ENCODE results near the gene MEGF11.
"Not testable (repeated sequence)": the region's sequence is repeated elsewhere in the genome, so short reads cannot be mapped to it uniquely, and the experiment has no call there.

Gene MEGF11

DNA sequence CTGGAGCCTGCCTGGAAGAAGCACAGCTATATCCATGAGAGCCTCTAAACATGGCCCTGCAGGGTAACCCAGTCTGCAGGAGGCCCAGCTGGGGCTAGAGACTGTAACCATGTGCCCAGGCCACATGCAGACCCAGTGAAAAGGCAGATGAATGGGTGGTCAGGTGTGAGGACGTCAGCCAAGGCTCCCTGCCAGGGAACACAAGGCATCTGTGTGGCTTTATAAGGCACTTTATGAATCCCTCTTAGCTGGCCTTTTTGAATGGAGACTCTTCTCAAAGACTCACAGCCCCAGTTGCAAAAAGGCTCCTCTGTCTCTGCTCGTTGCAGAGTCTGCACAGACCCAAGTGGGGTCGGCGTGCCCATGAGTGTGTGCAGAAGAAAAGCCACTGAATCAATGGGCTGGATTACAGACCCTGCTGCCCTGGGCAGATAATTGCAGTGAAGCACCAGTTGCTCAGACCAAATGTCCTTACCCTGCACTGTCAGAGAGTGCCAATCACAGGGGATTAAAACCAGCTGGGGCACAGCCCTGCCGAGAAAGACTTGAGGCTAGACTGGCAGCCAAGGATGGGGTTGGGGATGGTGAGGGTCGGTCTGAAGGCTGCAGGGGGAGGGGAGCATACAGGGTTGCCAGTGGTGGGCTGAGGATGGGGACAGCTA is 230.1 kb downstream of the MEGF11 start:
- no peak for DNase-seq

DNA sequence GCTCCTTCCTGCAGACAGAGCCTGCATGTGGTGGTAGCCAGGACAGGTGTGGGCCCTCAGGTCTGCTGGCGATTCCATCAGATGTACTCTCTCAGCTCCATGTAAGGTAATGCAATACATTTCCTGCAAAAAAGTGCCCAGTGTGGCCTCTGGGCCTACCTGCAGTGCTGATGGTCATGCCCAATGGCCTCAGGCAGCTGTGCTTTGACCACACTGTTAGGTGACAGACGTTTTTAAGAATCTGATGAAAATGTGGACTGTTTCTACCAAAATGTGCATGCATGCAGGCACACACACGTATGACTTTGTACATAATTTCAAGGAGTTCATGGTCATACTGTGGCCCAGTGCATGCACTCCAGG is 231.4 kb downstream of the MEGF11 start:
- no peak for DNase-seq

DNA sequence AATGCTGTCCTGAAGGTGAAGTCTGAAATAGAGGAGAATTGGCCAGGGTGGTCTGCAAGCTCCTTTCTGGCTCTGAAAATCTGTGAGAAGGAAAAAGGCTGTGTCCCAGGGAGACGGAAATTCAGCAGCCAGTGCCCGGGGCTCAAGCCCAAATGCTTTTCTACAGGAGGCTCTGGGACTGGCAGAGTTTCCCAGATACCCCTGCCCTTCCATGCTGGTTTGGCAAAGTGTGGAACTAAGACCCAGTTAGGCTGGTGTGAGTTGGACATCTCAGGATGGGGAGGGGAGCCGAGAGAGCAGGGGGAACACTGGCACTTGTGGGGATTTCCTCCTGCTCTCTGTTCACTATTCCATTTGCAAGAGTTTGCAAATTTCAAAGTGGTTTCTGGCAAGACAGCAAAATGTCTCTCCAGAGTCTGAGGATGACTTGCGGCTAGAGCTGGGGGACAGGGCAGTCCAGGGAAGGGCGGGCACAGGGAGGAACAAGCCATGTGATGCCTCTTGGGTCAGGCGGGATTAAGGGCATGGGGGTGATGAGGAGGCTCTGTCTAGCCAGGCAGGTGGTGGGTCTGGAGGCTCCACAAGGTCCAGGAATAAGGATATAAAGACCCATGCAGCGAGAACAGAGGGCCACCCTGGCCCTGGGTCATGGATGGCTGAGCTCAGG is 231.9 kb downstream of the MEGF11 start:
- DNase-seq: no peak

DNA sequence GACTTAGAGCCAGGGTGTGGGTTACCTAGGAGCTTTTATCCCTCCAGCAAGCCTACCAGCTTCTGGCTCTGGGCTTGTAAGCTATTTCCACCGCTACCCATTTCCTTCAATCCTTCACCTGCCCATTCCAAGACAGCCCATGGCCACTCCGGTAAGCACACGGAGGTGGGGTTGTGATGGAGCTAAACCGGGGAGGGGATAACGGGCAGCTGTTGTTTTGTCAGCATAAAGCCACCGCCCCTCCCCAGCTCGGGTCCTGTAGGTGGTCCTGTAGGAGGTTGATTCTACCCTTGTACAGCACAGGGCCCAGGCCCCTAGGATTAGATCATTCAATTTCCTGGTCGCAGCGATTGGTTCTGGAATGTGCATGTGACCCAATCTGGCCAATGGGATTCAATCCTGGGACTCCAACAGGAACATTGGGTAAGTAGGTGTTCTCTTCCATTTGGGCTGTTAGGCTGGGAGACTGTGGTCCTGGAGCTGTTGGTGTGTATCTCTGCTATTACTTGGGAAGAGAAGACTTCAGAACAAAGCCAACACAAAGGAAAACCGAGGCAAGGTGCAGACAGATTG is 233.6 kb downstream of the MEGF11 start:
- DNase-seq: no peak

- no peak for DNase-seq
Measured at GRCh38 chr15:66019368-66019767, 234.2 kb downstream of the MEGF11 start.

DNA sequence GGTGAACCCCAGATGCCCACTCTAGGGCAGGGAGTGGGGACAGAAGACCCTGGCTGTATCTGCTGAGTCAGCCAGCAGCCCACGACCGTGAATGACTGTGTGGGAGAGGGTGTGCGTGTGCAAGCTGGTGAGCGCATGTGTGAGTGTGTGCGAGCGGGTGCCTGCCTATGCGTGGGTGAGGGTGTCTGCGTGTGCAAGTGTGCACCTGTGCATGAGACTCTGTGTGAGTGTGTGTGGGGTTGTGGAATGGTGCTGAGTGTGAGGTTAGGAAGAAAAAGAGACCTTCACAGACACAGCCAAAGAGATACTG is 235.1 kb downstream of the MEGF11 start:
- DNase-seq: no peak

DNA sequence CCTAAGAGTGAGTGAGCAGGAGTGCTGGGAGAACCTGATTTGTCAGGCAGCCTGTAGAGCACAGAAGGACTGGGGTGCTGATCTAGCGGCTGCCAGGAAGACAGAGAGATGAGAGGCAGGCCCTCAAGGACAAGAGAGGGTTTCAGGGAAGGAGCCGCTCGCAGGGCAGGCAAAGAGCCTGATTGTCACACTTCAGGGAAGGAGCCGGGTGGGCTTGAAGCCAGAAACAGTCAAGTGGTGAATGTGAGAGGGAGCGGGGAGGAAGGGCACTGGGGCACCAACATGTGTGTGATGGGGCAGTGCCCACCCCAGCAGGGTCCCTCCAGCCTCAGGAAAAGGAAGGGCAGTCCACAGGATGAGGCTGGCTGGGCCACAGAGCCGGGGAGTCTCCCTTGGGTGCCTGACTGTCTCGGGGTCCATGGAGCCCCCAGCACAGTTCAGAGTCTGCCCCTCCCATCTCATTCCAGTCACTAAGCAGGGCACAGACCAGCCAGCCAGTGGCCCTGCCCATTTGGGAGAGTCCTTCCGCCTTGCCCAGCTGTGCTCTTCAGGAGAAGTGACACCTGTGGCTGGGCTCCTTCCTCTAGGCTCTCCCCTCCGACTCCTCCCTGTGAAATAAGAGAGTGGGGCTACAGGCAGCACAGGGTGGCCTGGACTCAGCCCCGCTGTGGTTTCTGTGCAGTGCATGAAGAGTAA is 235.6 kb downstream of the MEGF11 start:
- DNase-seq: no peak

GRCh38 chr15:66017000-66017399 is 236.6 kb downstream of the MEGF11 start:
- DNase-seq: no peak

DNA sequence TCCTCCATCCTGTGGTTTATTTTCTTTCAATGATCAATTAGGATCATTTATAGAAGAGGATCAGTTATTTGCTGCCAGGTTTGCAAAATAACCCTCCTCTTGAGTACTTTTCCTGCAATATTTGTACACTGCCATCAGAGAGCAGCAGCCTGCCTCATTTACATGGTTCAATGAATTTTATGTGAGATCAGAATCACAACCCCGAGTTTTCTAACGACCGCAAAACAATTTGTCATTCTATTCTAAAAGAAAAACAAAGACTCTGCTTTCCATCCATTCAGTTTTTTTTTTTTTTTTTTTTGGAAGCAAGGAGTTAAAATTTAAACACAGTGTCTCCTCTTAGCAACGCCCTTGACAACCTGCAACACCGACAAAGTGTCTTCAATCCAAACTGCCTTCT is 237.4 kb downstream of the MEGF11 start:
- DNase-seq: no peak

DNA sequence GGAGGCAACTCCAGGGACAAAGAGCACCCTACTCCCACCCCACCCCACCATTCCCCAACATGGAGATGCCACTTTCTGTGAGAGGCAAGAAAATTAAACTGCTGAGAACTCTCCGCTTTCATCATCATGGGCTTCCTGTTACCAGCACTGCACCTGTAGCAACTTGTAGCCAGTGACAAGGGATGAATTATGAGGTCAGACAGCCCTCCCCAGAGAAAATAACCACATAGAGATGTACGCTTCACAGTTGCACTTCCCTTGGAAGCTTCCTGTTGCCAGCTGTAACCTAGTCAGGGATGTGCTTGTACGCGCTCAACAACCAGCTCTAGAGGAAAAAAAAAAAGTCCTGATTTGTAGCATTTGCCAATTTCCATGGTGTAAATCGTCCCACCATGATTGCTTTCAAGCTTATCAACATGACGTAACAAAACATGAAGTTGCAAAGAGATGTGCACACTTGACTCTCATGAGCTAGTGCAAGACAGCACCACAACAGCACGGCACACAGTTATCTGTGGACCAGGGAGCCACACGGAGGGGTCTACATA is 238.8 kb downstream of the MEGF11 start:
- DNase-seq: no peak

DNA sequence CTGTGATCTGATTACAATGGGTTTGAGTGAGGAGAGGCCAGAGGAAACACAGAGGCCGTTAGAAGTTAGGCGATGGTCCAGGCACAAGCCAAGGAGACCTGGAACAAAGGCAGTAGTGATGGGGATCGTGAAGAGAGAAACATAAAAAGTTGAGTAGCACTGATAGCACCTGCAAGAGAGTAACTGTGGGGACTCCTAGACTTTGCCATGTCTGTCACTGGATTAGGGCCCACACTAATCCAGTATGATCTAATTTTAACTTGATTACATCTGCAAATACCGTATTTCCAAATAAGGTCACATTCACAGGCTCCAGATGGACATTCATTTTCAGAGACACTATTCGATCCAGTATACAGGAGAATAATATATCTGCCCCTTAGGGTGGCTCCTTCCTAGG is 239.5 kb downstream of the MEGF11 start:
- no peak for DNase-seq

DNA sequence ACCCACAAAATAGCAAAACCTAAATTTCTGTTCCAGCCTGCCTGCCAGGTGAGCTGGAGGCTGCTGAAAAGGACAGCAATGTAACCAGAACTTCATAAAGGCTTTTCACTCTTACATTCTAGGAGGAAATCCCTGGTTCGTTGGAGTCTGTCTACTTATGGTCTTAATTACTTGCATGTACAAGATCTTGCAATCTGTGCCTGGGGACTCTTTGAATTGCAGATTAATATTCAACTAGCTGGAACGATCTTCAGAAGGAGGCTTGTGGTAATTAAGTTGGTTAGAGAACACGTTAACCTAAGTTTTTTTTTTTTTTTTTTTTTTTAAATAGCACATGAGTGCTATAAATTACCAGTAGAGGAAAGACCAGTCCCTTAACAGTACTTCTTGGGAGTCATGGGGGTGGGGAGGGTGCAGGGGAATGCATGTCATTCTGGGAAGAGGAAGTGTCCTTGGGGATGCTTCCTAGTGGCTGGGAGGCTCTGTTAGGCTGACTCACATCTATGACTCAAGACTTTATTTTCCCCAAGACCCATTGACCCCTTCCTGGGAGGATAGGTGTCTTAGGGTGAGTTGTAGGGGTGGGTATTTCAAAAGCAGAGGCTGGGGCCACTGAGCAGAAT is 244.5 kb downstream of the MEGF11 start:
- DNase-seq: peak; percentile 55 to 71 (median 66)

- DNase-seq: peak in 3 of 4 experiments; percentile 4 to 20 (median 17)
Measured at GRCh38 chr15:66007663-66008262, 245.8 kb downstream of the MEGF11 start.

DNA sequence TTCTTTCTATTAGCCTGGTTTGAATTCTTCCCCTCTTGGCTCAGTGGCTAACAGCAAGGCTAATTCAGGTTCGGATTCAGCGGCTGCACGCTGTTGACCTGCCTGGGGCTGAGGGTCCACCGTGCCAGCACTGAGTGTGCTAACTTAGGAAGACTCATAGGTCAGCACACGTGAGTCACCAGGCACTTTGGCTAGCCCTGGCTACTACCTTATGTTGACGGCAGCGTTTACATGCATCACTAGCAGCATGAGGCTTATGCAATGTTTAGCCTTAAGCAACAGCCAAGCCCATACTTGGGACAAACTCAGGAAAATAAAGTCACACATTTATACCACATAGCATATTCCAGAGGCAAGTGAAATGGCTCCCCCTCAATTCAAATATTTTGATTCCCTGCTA is 246.6 kb downstream of the MEGF11 start:
- DNase-seq: peak in 1 of 4 experiments; percentile 7

DNA sequence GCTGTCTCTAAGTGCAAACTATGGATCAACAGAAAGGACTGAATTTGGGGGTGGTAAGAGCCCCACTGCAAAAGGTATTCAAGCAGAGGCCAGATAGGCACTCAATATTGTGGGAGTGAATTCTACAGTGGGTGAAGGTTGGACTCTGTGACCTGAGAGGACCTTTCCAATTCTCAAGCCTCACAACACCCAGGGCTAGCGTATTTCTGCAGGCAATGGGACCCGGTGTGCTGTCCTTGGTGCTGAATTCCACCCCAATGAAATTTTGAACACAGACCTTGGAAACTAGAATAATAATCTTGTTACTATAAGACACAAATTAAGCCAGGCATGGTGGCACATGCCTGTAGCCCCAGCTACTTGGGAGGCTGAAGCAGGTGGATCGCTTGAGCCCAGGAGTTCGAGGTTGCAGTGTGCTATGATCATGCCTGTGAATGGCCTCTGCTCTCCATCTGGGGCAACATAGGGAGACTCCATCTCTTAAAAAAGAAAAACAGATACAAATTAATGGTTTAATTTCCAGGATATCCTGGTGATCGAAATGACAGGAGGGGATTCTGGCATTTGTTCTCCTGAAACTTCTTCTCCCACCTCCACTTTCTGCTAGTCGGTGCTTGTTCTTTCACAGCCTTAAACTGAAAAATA is 248.8 kb downstream of the MEGF11 start:
- peak in 3 of 4 experiments; percentile 12 to 48 (median 42) for DNase-seq

DNA sequence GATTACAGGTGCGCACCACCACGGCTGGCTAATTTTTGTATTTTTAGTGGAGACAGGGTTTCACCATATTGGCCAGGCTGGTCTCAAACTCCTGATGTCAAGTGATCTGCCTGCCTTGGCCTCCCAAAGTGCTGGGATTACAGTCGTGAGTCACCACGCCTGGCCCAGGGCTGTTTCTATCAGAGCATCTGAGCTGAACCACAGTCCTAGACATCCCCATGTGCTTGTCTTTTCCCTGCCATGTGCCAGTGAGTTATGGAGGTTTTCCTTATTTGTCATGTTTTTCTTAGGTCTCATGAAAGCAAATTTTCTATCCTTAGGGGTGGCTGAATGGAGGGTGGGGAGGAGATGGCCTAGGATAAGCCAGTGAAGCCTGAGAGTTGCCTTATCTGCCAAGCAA is 250.4 kb downstream of the MEGF11 start:
- DNase-seq: not testable (repeated sequence)

GRCh38 chr15:66001717-66002426 is 251.7 kb downstream of the MEGF11 start:
- no peak for DNase-seq

DNA sequence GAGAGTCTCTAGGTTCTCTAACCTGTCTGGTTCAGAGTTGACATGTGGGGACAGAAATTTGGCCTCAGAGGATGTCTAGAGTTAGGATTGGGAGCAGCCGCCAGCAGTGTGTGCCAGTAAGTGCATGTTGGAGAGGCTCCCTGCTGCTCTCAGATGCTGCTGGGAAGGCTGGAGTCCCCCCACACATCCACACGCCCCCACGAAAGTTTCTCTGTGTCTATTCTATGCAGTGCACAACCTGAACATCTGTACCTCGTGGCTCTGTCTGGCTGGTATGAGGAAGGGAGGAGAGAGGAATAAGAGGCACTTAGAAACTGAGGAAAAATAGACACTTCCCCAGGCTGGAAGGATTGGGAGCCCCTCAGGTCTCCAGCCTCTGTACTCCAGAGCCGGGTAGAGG is 252.5 kb downstream of the MEGF11 start:
- DNase-seq: no peak

- no peak for DNase-seq
Measured at GRCh38 chr15:65998486-65998885, 255.1 kb downstream of the MEGF11 start.

GRCh38 chr15:65996901-65997300 is 256.6 kb downstream of the MEGF11 start:
- no peak for DNase-seq

DNA sequence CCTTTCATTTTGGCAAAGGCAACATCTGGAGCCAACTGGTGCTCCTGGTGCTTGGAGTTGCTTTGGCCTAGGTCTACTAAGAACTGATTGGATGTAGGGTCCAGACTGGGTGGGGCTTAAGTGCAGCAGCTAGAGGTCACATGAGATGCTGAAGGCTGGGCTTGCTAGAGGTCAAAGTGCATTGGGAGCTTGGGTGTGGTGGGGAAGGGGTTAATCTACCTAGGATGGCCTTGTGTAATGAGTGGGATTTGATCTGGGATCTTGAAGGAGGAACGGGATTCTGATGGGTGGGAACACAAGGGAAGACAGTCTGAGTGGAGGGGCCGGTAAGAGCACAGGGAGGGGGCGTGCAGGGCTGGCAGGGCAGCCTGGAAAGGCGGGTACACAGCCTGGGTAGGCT is 258.7 kb downstream of the MEGF11 start:
- no peak for DNase-seq

Measured in suppressor macrophage (primary cell).